Mammary epithelial cell (primary cell): Measurements from ENCODE around the gene SNX30.

Experiments
- EZH2 ChIP-seq: IDR thresholded peaks from 2 replicates; pipeline ENCODE4 v1.6.1; 2012; ENCODE audit warnings: low read length, inconsistent platforms, borderline replicate concordance
- TF ChIP-seq, protein P1 (sequence below), 2 donors: IDR thresholded peaks in 1 of 2; conservative IDR thresholded peaks in 1 of 2; 2 replicates each; pipeline ENCODE4 v1.5.1; 2011 to 2012; ENCODE audit warnings: inconsistent platforms in 2 of 2, low read length in 2 of 2, mild to moderate bottlenecking in 2 of 2, control low read depth in 1 of 2, low read depth in 1 of 2; ENCODE audit not compliant: insufficient read depth in 1 of 2; ENCODE audit errors: extremely low read depth in 1 of 2

DNA sequence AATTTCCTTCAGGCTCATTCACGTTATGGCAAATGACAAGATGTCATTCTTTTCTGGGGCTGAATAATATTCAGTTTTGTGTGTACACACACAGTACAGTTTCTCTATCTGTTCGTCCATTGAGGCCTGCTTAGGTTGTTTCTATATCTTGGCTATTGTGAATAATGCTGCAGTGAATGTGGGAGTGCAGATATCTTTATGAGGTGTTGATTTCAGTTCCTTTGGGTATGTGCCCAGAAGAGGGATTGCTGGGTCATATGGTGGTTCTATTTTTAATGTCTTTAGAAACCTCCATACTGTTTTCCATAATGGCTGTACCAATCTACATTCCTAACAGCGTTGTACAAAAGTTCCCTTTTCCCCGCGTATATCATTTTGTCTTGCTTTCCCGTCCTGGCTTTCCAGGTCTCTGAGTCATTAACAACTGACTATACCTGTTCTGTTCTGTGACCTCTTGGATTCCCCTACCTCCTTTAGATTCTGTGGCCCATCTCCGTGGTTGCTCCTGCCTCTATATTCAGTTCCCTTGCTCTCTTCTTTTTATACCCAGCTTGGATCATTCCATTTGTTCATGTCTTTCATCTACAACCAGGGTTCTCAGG lies 6.8 kb downstream of the SNX30 start:
- TF ChIP-seq, protein P1, sequence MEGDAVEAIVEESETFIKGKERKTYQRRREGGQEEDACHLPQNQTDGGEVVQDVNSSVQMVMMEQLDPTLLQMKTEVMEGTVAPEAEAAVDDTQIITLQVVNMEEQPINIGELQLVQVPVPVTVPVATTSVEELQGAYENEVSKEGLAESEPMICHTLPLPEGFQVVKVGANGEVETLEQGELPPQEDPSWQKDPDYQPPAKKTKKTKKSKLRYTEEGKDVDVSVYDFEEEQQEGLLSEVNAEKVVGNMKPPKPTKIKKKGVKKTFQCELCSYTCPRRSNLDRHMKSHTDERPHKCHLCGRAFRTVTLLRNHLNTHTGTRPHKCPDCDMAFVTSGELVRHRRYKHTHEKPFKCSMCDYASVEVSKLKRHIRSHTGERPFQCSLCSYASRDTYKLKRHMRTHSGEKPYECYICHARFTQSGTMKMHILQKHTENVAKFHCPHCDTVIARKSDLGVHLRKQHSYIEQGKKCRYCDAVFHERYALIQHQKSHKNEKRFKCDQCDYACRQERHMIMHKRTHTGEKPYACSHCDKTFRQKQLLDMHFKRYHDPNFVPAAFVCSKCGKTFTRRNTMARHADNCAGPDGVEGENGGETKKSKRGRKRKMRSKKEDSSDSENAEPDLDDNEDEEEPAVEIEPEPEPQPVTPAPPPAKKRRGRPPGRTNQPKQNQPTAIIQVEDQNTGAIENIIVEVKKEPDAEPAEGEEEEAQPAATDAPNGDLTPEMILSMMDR (conservative IDR thresholded peaks at IDR 0.05 in 1 of 2, IDR thresholded peaks at IDR 0.05 in 1 of 2; ENCODE audit: extremely low read depth in 1 of 2, insufficient read depth in 1 of 2, low read depth in 1 of 2, low read length in 2 of 2): no peak
- no peak for TF ChIP-seq EZH2
